Measurements from ENCODE around the gene FAAP20. TPM values are rescaled to one million over a fixed set of nuclear protein-coding genes. Genes with fewer than 3 reads are reported as not detected.
"Not testable (repeated sequence)": the region's sequence is repeated elsewhere in the genome, so short reads cannot be mapped to it uniquely, and the experiment has no call there.

The FAAP20 gene
- total and polyA plus RNA-seq, 2 experiments from 2014 or later, result 79.1 to 167 TPM

GRCh38 chr1:2148691-2149090 is 45.9 kb downstream of the FAAP20 start (continued):
- no peak for TF ChIP-seq CTCF (conservative IDR thresholded peaks at IDR 0.05; ENCODE audit: low read depth in 2 of 2)
- no peak for TF ChIP-seq EZH2 (IDR thresholded peaks at IDR 0.05; ENCODE audit: low read depth, unreplicated experiment)
- no peak for TF ChIP-seq POLR2AphosphoS5 (IDR thresholded peaks at IDR 0.05; ENCODE audit: low read depth)
- TF ChIP-seq ZNF114 (CRISPR knock-in tag; IDR thresholded peaks at IDR 0.05), result no peak

GRCh38 chr1:2147869-2148268 is 46.7 kb downstream of the FAAP20 start:
- not testable (repeated sequence) for H3K4me2 ChIP-seq; H3K27me3 Mint-ChIP-seq (ENCODE audit: insufficient read depth, low read depth, poor library complexity); H3F3A ChIP-seq (replicated peaks; ENCODE audit: low read depth); H3K27ac Mint-ChIP-seq; DNase-seq (ENCODE audit: low spot score); H3K4me1 Mint-ChIP-seq; H2AFZ ChIP-seq; H3K4me3 Mint-ChIP-seq; H3K27me3 ChIP-seq (ENCODE audit: insufficient read depth); H3K27ac ChIP-seq (ENCODE audit: low read depth); H3K4me1 ChIP-seq (ENCODE audit: insufficient read depth); ATAC-seq; H3K79me2 ChIP-seq (replicated peaks; ENCODE audit: insufficient read depth); H3K9me3 Mint-ChIP-seq; H3K4me3 ChIP-seq; H3K36me3 ChIP-seq (ENCODE audit: insufficient read depth); H3K9me2 ChIP-seq (ENCODE audit: insufficient read depth); H3K36me3 Mint-ChIP-seq (ENCODE audit: low read depth); H4K20me1 ChIP-seq (replicated peaks; ENCODE audit: insufficient read depth)

GRCh38 chr1:2146836-2147517 is 47.6 kb downstream of the FAAP20 start:
- DNase-seq (ENCODE audit: low spot score), result no peak
- no peak overlapping the region for H3K4me3 ChIP-seq
- no peak overlapping the region for H3K27ac ChIP-seq (ENCODE audit: low read depth)
- TF ChIP-seq ZNF331 (CRISPR knock-in tag; IDR thresholded peaks at IDR 0.05; ENCODE audit: low read depth) (no peak), ZNF462 (CRISPR knock-in tag; IDR thresholded peaks at IDR 0.05) (no peak), POLR2AphosphoS5 (IDR thresholded peaks at IDR 0.05; ENCODE audit: low read depth) (no peak), STAT1 (IDR thresholded peaks at IDR 0.05; ENCODE audit: unreplicated experiment) (no peak)
- H3K27me3 ChIP-seq (ENCODE audit: insufficient read depth), result no peaks in the 10 kb centered on the region
- H2AFZ ChIP-seq, result no peak overlapping the region
- H3K9me2 ChIP-seq (ENCODE audit: insufficient read depth), result no peaks in the 10 kb centered on the region
- Mint-ChIP-seq H3K4me1 (no peaks in the 10 kb centered on the region), H3K9me3 (no peaks in the 10 kb centered on the region), H3K4me3 (no peak overlapping the region), H3K27me3 (ENCODE audit: insufficient read depth, low read depth, poor library complexity) (peaks cover 3% of the 10 kb centered on the region), H3K27ac (no peak overlapping the region), H3K36me3 (ENCODE audit: low read depth) (peaks cover 3% of the 10 kb centered on the region; the same call in 2 of the 3 replicates)
- H3K4me2 ChIP-seq, result no peak overlapping the region
- no peaks in the 10 kb centered on the region for H3F3A ChIP-seq (replicated peaks; ENCODE audit: low read depth)
- no peaks in the 10 kb centered on the region for H3K79me2 ChIP-seq (replicated peaks; ENCODE audit: insufficient read depth)
- no peaks in the 10 kb centered on the region for H3K4me1 ChIP-seq (ENCODE audit: insufficient read depth)
- ATAC-seq, result no peak
- H3K36me3 ChIP-seq (ENCODE audit: insufficient read depth), result no peaks in the 10 kb centered on the region
- no peaks in the 10 kb centered on the region for H4K20me1 ChIP-seq (replicated peaks; ENCODE audit: insufficient read depth)
